Measurements from ENCODE around the gene CDCA8. TPM values are rescaled to one million over a fixed set of nuclear protein-coding genes. Genes with fewer than 3 reads are reported as not detected.

CDCA8 gene
- total RNA-seq: 0.47 and 0.60 TPM in 2 replicates

GRCh38 chr1:37692078-37692833, at the start of gene CDCA8:
CDCA8 (plus strand) TSS chr1:37692516; CDS start chr1:37692691, 175 bp downstream.

Other genes starting within 250 kb of the CDCA8 start
- 3.7 and 5.6 TPM in 2 replicates for gene ZC3H12A, start 217.9 kb upstream of the CDCA8 start, total RNA-seq
- 42.5 and 43.7 TPM in 2 replicates for gene MEAF6, start 177.8 kb upstream of the CDCA8 start, total RNA-seq
- 7.8 and 9.0 TPM in 2 replicates for gene SNIP1, start 138.2 kb upstream of the CDCA8 start, total RNA-seq
- 2.9 and 5.5 TPM in 2 replicates for gene DNALI1, start 135.6 kb upstream of the CDCA8 start, total RNA-seq
- 21.9 and 27.4 TPM in 2 replicates for gene GNL2, start 96.6 kb upstream of the CDCA8 start, total RNA-seq
- 0.17 and 8.6 TPM in 2 replicates for gene RSPO1, start 57.6 kb upstream of the CDCA8 start, total RNA-seq
- gene EPHA10, start 72.6 kb downstream of the CDCA8 start, total RNA-seq: not detected in 2 replicates
- gene MANEAL, start 101.3 kb downstream of the CDCA8 start, total RNA-seq: 2.1 TPM in 1 of 2 replicates, not detected in the other
- gene C1orf122, start 115.3 kb downstream of the CDCA8 start, total RNA-seq: 93.2 and 201 TPM in 2 replicates
- 14.0 and 21.7 TPM in 2 replicates for gene YRDC, start 115.7 kb downstream of the CDCA8 start, total RNA-seq
- 1.5 and 16.3 TPM in 2 replicates for gene MTF1, start 167.1 kb downstream of the CDCA8 start, total RNA-seq